ENCODE results near the gene TRIM33. TPM values are rescaled to one million over a fixed set of nuclear protein-coding genes. Genes with fewer than 3 reads are reported as not detected.
"Not testable (repeated sequence)": the region's sequence is repeated elsewhere in the genome, so short reads cannot be mapped to it uniquely, and the experiment has no call there.

Gene TRIM33
- total and polyA plus RNA-seq, 2 experiments from 2014 or later, result 27.5 to 41.1 TPM

GRCh38 chr1:114427612-114428011, 83.4 kb downstream of the TRIM33 start:
- no peaks in the 10 kb centered on the region for H3K36me3 ChIP-seq (replicated peaks; ENCODE audit: insufficient read depth, low read depth)
- WGBS (ENCODE audit: low lambda C conversion rate, missing lambda C conversion rate), result 95% methylated on average over 3 of the region's 3 CpGs
- H3K4me2 ChIP-seq, result no peak overlapping the region
- no peak for DNase-seq (ENCODE audit: low spot score)
- no peaks in the 10 kb centered on the region for H3K9me3 ChIP-seq (ENCODE audit: low read depth)
- no peaks in the 10 kb centered on the region for H3K27me3 ChIP-seq
- H3K4me1 ChIP-seq (ENCODE audit: insufficient read depth), result no peaks in the 10 kb centered on the region
- H3K79me2 ChIP-seq, result peaks cover 4% of the 10 kb centered on the region
- H3K9me2 ChIP-seq (replicated peaks; ENCODE audit: insufficient read depth), result no peaks in the 10 kb centered on the region
- H2AFZ ChIP-seq, result no peak overlapping the region
- no peak overlapping the region for H3K4me3 ChIP-seq
- TF ChIP-seq EZH2 (IDR thresholded peaks at IDR 0.05; ENCODE audit: borderline replicate concordance) (no peak), EZH2phosphoT487 (IDR thresholded peaks at IDR 0.05; ENCODE audit: low read depth, severe bottlenecking, unreplicated experiment) (no peak), CTCF (IDR thresholded peaks at IDR 0.05; ENCODE audit: poor library complexity) (no peak)
- no peaks in the 10 kb centered on the region for H4K20me1 ChIP-seq (ENCODE audit: insufficient read depth, poor library complexity, severe bottlenecking)
- no peak overlapping the region for H3K27ac ChIP-seq

DNA sequence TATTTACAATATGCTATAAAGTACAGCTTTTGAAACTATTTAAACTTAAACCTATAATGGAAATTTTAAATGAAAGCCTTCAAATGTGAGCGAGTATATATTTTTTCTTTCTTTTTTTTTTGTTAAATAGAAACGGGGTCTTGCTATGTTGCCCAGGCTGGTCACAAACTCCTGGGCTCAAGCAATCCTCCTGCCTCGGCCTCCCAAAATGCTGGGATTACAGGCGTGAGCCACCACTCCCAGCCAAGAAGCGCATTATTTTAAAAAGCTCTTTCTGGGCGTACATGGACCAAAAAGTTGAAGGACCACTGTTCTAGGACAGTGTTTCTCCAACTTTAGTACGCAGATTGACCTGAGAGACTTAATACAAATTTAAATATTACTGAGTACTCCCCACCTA, 87.5 kb downstream of the TRIM33 start:
- H3K27me3 ChIP-seq, result no peaks in the 10 kb centered on the region
- no peaks in the 10 kb centered on the region for H3K79me2 ChIP-seq
- over 99% methylated on average over 7 of the region's 7 CpGs for WGBS (ENCODE audit: low lambda C conversion rate, missing lambda C conversion rate)
- H3K4me3 ChIP-seq, result no peak overlapping the region
- no peaks in the 10 kb centered on the region for H3K36me3 ChIP-seq (replicated peaks; ENCODE audit: insufficient read depth, low read depth)
- TF ChIP-seq EZH2 (IDR thresholded peaks at IDR 0.05; ENCODE audit: borderline replicate concordance), result no peak
- TF ChIP-seq CTCF (IDR thresholded peaks at IDR 0.05; ENCODE audit: poor library complexity), result no peak
- DNase-seq (ENCODE audit: low spot score), result no peak
- H3K4me2 ChIP-seq, result no peak overlapping the region
- no peak overlapping the region for H2AFZ ChIP-seq
- H3K4me1 ChIP-seq (ENCODE audit: insufficient read depth), result no peaks in the 10 kb centered on the region
- no peaks in the 10 kb centered on the region for H3K9me3 ChIP-seq (ENCODE audit: low read depth)
- no peak overlapping the region for H3K27ac ChIP-seq
- H4K20me1 ChIP-seq (ENCODE audit: insufficient read depth, poor library complexity, severe bottlenecking), result no peaks in the 10 kb centered on the region
- no peaks in the 10 kb centered on the region for H3K9me2 ChIP-seq (replicated peaks; ENCODE audit: insufficient read depth)

DNA sequence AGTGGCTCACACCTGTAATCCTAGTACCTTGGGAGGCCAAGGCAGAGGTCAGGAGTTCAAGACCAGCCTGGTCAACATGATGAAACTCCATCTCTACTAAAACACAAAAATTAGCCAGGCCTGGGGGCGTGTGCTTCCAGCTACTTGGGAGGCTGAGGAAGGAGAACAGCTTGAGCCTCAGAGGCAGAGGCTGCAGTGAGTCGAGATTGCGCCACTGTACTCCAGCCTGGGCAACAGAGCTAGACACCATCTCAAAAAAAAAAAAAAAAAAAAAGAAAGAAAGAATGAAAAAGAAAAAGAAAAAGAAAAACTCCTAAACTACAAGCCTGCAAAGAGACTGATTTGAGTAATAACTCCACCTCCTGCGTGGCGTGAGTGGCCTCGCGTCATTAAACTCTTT, 92.1 kb downstream of the TRIM33 start:
- not testable (repeated sequence) for H3K9me2 ChIP-seq (replicated peaks; ENCODE audit: insufficient read depth); H3K36me3 ChIP-seq (replicated peaks; ENCODE audit: insufficient read depth, low read depth); H2AFZ ChIP-seq; H3K9me3 ChIP-seq (ENCODE audit: low read depth); H3K4me1 ChIP-seq (ENCODE audit: insufficient read depth); DNase-seq (ENCODE audit: low spot score); H3K27ac ChIP-seq; H4K20me1 ChIP-seq (ENCODE audit: insufficient read depth, poor library complexity, severe bottlenecking); H3K4me2 ChIP-seq; H3K79me2 ChIP-seq; H3K4me3 ChIP-seq; H3K27me3 ChIP-seq
- 98% methylated on average over 7 of the region's 7 CpGs for WGBS (ENCODE audit: low lambda C conversion rate, missing lambda C conversion rate)

DNA sequence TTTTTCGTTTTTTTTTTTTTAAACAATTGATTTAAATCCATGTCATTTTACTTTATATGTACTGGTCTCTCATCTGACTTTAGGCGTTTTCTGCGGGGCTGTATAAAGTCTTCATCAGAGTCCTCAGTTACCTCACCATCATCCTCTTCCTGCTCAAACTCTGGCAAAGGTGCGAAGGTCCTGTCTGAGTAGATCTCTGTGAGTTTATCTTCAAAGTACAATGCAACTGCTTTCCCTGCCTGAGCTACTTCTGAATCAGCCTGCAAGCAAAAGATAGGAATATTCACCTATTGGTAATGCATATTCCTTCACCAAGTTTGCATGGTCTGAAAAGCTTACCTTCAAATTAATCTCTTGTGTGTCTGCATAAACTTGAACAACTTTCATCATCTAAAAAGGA, 113.4 kb downstream of the TRIM33 start:
- 88% methylated on average over 4 of the region's 4 CpGs for WGBS (ENCODE audit: low lambda C conversion rate, missing lambda C conversion rate)
- TF ChIP-seq EZH2phosphoT487 (IDR thresholded peaks at IDR 0.05; ENCODE audit: low read depth, severe bottlenecking, unreplicated experiment) (no peak), EZH2 (IDR thresholded peaks at IDR 0.05; ENCODE audit: borderline replicate concordance) (no peak), CTCF (IDR thresholded peaks at IDR 0.05; ENCODE audit: poor library complexity) (no peak)
- no peaks in the 10 kb centered on the region for H3K9me3 ChIP-seq (ENCODE audit: low read depth)

More for the DNA sequence above, 113.4 kb downstream of the TRIM33 start:
- H3K4me1 ChIP-seq (ENCODE audit: insufficient read depth), result no peaks in the 10 kb centered on the region
- H3K36me3 ChIP-seq (replicated peaks; ENCODE audit: insufficient read depth, low read depth), result no peaks in the 10 kb centered on the region
- no peak overlapping the region for H3K27ac ChIP-seq
- H3K79me2 ChIP-seq, result no peaks in the 10 kb centered on the region
- H3K4me2 ChIP-seq, result no peak overlapping the region
- no peaks in the 10 kb centered on the region for H4K20me1 ChIP-seq (ENCODE audit: insufficient read depth, poor library complexity, severe bottlenecking)
- no peak for DNase-seq (ENCODE audit: low spot score)
- no peak overlapping the region for H2AFZ ChIP-seq
- no peaks in the 10 kb centered on the region for H3K9me2 ChIP-seq (replicated peaks; ENCODE audit: insufficient read depth)
- H3K4me3 ChIP-seq, result no peak overlapping the region
- no peaks in the 10 kb centered on the region for H3K27me3 ChIP-seq
